ENCODE measurements around the gene DYSF. TPM values are rescaled to one million over a fixed set of nuclear protein-coding genes. Genes with fewer than 3 reads are reported as not detected.

The DYSF gene
- total and polyA plus RNA-seq, 2 donors from 2014 or later = 11.3 to 19.8 TPM

DNA sequence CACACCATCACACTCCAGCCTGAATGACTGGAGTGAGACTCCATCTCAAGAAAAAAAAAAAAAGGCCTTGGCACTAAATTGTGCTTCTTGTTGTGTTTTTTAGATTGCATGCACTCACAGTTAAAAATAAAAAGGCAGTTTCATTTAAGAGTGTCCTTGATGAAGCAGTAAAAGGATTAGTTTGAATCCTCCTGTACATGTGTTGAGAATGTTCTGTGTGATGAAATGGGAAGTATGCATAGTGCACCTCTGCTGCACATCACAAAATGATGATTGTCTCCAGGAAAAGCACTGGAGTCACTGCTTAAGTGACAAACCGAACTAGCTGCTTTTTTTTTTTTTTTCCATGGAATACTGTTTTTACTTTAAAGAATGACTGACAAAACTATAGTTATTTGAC, 23.1 kb downstream of the DYSF start:
- Histone ChIP-seq H3K4me1 (ENCODE audit: control insufficient read depth in 2 of 3, insufficient read depth in 2 of 3, low read depth in 1 of 3, low read length in 3 of 3) (no peaks in the 10 kb centered on the region), H3K9me3 (ENCODE audit: control insufficient read depth in 2 of 3, insufficient read depth in 1 of 3, low read length in 3 of 3) (no peaks in the 10 kb centered on the region), H3K27ac (ENCODE audit: low read depth in 2 of 2, low read length in 2 of 2) (no peak overlapping the region), H3K36me3 (ENCODE audit: control insufficient read depth in 2 of 3, insufficient read depth in 3 of 3, low read length in 3 of 3) (no peaks in the 10 kb centered on the region), H3K9ac (ENCODE audit: low read length in 3 of 3) (no peak overlapping the region), H3K27me3 (ENCODE audit: control insufficient read depth, insufficient read depth, low read length) (no peaks in the 10 kb centered on the region), H3K4me3 (ENCODE audit: low read length in 3 of 3) (no peak overlapping the region)
- DNase-seq (no peak), FAIRE-seq (no peak)
- TF ChIP-seq, protein P1, sequence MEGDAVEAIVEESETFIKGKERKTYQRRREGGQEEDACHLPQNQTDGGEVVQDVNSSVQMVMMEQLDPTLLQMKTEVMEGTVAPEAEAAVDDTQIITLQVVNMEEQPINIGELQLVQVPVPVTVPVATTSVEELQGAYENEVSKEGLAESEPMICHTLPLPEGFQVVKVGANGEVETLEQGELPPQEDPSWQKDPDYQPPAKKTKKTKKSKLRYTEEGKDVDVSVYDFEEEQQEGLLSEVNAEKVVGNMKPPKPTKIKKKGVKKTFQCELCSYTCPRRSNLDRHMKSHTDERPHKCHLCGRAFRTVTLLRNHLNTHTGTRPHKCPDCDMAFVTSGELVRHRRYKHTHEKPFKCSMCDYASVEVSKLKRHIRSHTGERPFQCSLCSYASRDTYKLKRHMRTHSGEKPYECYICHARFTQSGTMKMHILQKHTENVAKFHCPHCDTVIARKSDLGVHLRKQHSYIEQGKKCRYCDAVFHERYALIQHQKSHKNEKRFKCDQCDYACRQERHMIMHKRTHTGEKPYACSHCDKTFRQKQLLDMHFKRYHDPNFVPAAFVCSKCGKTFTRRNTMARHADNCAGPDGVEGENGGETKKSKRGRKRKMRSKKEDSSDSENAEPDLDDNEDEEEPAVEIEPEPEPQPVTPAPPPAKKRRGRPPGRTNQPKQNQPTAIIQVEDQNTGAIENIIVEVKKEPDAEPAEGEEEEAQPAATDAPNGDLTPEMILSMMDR (IDR thresholded peaks at IDR 0.05; ENCODE audit: borderline replicate concordance, extremely low read depth, insufficient read depth) = no peak
- intact Hi-C loops (cut with DNase I) = no loop called here

DNA sequence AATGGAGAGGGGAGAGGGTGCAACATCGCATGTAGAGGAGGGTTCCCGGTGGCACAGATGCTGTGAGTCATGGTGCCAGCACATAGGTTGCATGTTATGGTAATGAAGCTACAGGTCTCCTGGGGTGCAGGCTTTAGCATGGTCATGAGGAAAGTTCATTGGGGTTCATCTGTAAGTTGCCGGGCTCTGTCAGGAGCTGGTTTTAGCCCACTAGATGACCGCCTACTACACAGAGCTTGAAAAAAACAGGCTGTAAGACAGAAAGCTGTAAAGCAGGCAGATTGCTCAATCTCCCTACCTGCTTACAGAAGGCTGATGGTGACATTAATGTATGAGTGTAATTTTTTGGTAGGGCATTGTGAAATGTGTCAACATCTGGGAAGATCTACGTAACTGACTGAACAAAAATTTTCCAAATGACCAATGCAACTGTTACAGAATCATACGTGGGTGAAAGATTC, 23.9 kb downstream of the DYSF start:
- H3K4me1 ChIP-seq (ENCODE audit: control insufficient read depth in 2 of 3, insufficient read depth in 2 of 3, low read depth in 1 of 3, low read length in 3 of 3) = no peaks in the 10 kb centered on the region
- no peak overlapping the region for H3K4me3 ChIP-seq (ENCODE audit: low read length in 3 of 3)
- no peaks in the 10 kb centered on the region for H3K27me3 ChIP-seq (ENCODE audit: control insufficient read depth, insufficient read depth, low read length)
- H3K36me3 ChIP-seq (ENCODE audit: control insufficient read depth in 2 of 3, insufficient read depth in 3 of 3, low read length in 3 of 3) = no peaks in the 10 kb centered on the region
- TF ChIP-seq, protein P1 (IDR thresholded peaks at IDR 0.05; ENCODE audit: borderline replicate concordance, extremely low read depth, insufficient read depth) = no peak
- no peak overlapping the region for H3K9ac ChIP-seq (ENCODE audit: low read length in 3 of 3)
- DNase-seq = no peak
- no peak for FAIRE-seq
- H3K27ac ChIP-seq (ENCODE audit: low read depth in 2 of 2, low read length in 2 of 2) = no peak overlapping the region
- no peaks in the 10 kb centered on the region for H3K9me3 ChIP-seq (ENCODE audit: control insufficient read depth in 2 of 3, insufficient read depth in 1 of 3, low read length in 3 of 3)
- intact Hi-C loops (cut with DNase I) = no loop called here

- Histone ChIP-seq H3K36me3 (ENCODE audit: control insufficient read depth in 2 of 3, insufficient read depth in 3 of 3, low read length in 3 of 3) (no peaks in the 10 kb centered on the region), H3K9me3 (ENCODE audit: control insufficient read depth in 2 of 3, insufficient read depth in 1 of 3, low read length in 3 of 3) (no peaks in the 10 kb centered on the region), H3K9ac (ENCODE audit: low read length in 3 of 3) (no peak overlapping the region), H3K4me3 (ENCODE audit: low read length in 3 of 3) (no peak overlapping the region), H3K27me3 (ENCODE audit: control insufficient read depth, insufficient read depth, low read length) (no peaks in the 10 kb centered on the region), H3K27ac (ENCODE audit: low read depth in 2 of 2, low read length in 2 of 2) (no peak overlapping the region), H3K4me1 (ENCODE audit: control insufficient read depth in 2 of 3, insufficient read depth in 2 of 3, low read depth in 1 of 3, low read length in 3 of 3) (no peaks in the 10 kb centered on the region)
- FAIRE-seq (no peak), DNase-seq (no peak)
- intact Hi-C loops (cut with DNase I) = no loop called here
- TF ChIP-seq, protein P1 (IDR thresholded peaks at IDR 0.05; ENCODE audit: borderline replicate concordance, extremely low read depth, insufficient read depth) = no peak
These were observed 25.4 kb downstream of the DYSF start for GRCh38 chr2:71478806-71479205.

GRCh38 chr2:71479261-71479660, 25.9 kb downstream of the DYSF start:
- Histone ChIP-seq H3K4me3 (ENCODE audit: low read length in 3 of 3) (no peak overlapping the region), H3K9ac (ENCODE audit: low read length in 3 of 3) (no peak overlapping the region), H3K4me1 (ENCODE audit: control insufficient read depth in 2 of 3, insufficient read depth in 2 of 3, low read depth in 1 of 3, low read length in 3 of 3) (no peaks in the 10 kb centered on the region), H3K27ac (ENCODE audit: low read depth in 2 of 2, low read length in 2 of 2) (no peak overlapping the region), H3K27me3 (ENCODE audit: control insufficient read depth, insufficient read depth, low read length) (no peaks in the 10 kb centered on the region), H3K36me3 (ENCODE audit: control insufficient read depth in 2 of 3, insufficient read depth in 3 of 3, low read length in 3 of 3) (no peaks in the 10 kb centered on the region), H3K9me3 (ENCODE audit: control insufficient read depth in 2 of 3, insufficient read depth in 1 of 3, low read length in 3 of 3) (no peaks in the 10 kb centered on the region)
- intact Hi-C loops (cut with DNase I) = no loop called here
- FAIRE-seq (no peak), DNase-seq (no peak)
- TF ChIP-seq, protein P1 (IDR thresholded peaks at IDR 0.05; ENCODE audit: borderline replicate concordance, extremely low read depth, insufficient read depth) = no peak

All from kidney (tissue), 14 donors.